AML-193 (cell line): ENCODE measurements around the gene HOXB2.

Source experiments
- DNase-seq, 2 experiments: peaks; one replicate each; lab custom pipeline; 2025; lab: John Stamatoyannopoulos, UW

The HOXB2 gene

GRCh38 chr17:48578616-48579470 lies 33.9 kb upstream of the HOXB2 start:
- no peak for DNase-seq

GRCh38 chr17:48577946-48578615 lies 33.2 kb upstream of the HOXB2 start, which contains the start of gene HOXB4:
Gene HOXB4, minus strand, starts transcription at chr17:48578350. Its CDS starts 31 bp downstream, at chr17:48578319.
- DNase-seq, result peak in 1 of 2 experiments; percentile 28

- no peak for DNase-seq
Observed at GRCh38 chr17:48577330-48577945, 32.5 kb upstream of the HOXB2 start.

GRCh38 chr17:48576479-48577309 lies 31.8 kb upstream of the HOXB2 start:
- DNase-seq, result no peak

- no peak for DNase-seq
Observed at GRCh38 chr17:48575673-48576478, 31.0 kb upstream of the HOXB2 start.

- no peak for DNase-seq
Observed at GRCh38 chr17:48575066-48575582, 30.2 kb upstream of the HOXB2 start.

GRCh38 chr17:48574505-48575065 lies 29.7 kb upstream of the HOXB2 start:
- DNase-seq, result no peak

GRCh38 chr17:48571826-48572417 lies 27.0 kb upstream of the HOXB2 start:
- no peak for DNase-seq

- no peak for DNase-seq
Observed at GRCh38 chr17:48571024-48571818, 26.3 kb upstream of the HOXB2 start.

- no peak for DNase-seq
Observed at GRCh38 chr17:48570325-48571023, 25.6 kb upstream of the HOXB2 start.

GRCh38 chr17:48569674-48570324 lies 24.9 kb upstream of the HOXB2 start:
- DNase-seq, result no peak

GRCh38 chr17:48569240-48569582 lies 24.3 kb upstream of the HOXB2 start:
- DNase-seq, result no peak

- no peak for DNase-seq
Observed at GRCh38 chr17:48568499-48569239, 23.8 kb upstream of the HOXB2 start.

- no peak for DNase-seq
Observed at GRCh38 chr17:48567646-48568354, 22.9 kb upstream of the HOXB2 start.

GRCh38 chr17:48567209-48567608 lies 22.3 kb upstream of the HOXB2 start:
- no peak for DNase-seq

GRCh38 chr17:48566717-48567116 lies 21.8 kb upstream of the HOXB2 start:
- no peak for DNase-seq
